ENCODE data around the gene PELI1.
A peak's percentile ranks its signal among the peaks of the same experiment; 100 is the strongest.
"Not testable (repeated sequence)": the region's sequence is repeated elsewhere in the genome, so short reads cannot be mapped to it uniquely, and the experiment has no call there.

PELI1 gene

DNA sequence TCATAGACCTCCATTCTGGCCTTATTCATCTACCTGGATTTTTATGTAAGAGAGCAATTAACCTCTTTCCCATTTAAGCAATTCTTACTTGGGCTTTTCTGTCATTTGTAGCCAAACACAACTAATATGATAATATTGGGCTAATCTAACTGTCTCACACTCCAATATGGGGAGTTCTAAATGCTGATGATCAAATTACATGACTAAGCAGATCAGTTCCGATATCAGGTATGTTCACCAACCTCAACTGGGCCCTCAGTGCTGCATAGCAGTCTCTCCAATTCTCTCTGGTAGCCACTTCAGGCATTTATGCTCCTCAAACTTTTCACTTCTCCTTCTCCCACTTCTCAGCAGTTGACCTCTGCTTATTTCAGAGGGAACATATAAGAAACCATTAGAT, 64.0 kb downstream of the PELI1 start:
- no peak for DNase-seq

DNA sequence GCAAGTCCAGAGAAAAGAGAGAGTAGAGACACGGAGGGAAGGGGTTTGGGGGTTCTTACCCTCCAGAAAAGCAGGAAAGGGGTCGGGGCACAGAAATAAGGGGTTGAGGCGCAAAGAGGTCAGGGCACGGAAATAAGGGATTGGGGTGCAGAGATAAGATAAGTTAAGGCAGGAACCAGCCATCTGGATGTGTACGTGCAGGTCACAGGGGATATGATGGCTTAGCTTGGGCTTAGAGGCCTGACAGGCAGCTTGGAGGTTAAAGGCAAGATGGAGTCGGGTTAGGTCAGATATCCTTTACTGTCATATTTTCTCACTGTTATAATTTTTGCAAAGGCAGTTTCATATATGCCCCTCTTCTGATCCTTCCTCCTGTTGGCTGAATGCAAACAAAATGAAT, 64.5 kb downstream of the PELI1 start:
- not testable (repeated sequence) for DNase-seq

- DNase-seq = not testable (repeated sequence)
These were observed 67.4 kb downstream of the PELI1 start for GRCh38 chr2:64076828-64077227.

DNA sequence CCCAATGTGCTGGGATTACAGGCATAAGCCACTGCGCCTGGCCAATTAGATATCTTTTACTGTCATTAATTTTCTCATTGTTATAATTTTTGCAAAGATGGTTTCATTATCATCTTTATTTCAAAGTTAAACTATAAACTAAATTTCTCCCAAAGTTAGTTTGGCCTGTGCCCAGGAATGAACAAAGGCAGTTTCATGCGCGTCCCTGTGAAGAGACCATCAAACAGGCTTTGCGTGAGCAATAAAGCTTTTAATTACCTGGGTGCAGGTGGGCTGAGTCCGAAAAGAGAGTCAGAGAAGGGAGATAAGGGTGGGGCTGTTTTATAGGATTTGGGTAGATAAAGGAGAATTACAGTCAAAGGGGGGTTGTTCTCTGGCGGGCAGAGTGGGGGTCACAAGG, 69.6 kb downstream of the PELI1 start:
- DNase-seq = not testable (repeated sequence)

GRCh38 chr2:64067326-64067725, 76.9 kb downstream of the PELI1 start:
- no peak for DNase-seq

GRCh38 chr2:64065516-64065915, 78.7 kb downstream of the PELI1 start:
- no peak for DNase-seq

GRCh38 chr2:64063924-64064331, 80.3 kb downstream of the PELI1 start:
- DNase-seq = no peak

DNA sequence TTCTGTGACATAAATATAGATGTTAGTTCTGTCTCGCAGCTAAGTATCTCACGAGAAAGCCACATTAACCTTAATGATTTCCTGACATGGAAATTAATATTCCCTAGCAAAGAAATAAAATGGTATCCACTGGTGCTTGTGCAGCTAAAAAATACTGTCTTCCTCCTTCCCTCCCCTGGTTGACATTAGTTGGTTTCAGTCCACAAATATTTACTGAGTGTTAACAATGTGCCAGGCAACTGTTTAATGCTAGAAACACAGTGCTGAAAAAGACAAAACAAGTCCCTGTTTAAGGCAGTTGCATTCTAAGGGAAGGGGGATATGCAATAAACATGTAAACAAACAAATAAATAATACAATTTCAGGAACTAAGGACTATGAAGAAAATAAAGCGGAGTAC, 80.8 kb downstream of the PELI1 start:
- no peak for DNase-seq

GRCh38 chr2:64062840-64063239, 81.4 kb downstream of the PELI1 start:
- DNase-seq = no peak

GRCh38 chr2:64059270-64059669, 85.0 kb downstream of the PELI1 start:
- no peak for DNase-seq

DNA sequence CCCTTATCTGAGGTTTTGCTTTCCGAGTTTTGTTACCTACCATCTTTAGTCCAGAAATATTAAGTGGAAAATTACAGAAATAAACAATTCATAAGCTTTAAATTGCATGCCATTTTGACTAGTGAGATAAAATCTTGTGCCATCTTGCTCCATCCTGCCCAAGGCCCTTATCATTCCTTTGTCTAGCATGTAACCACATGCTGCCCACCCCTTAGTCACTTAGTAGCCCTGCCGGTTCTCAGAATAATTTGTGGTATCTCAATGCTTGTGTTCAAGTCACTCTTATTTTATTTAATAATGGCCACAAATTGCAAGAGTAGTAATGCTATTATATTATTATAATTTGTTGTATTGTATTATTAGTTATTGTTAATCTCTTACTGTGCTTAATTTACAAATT, 88.2 kb downstream of the PELI1 start:
- no peak for DNase-seq

GRCh38 chr2:64054161-64054915, 89.9 kb downstream of the PELI1 start:
- DNase-seq = no peak

- no peak for DNase-seq
These were observed 91.6 kb downstream of the PELI1 start for GRCh38 chr2:64052463-64053241.

GRCh38 chr2:64049633-64050220, 94.5 kb downstream of the PELI1 start:
- peak in 4 of 5 experiments; percentile 34 to 91 (median 44) for DNase-seq

- no peak for DNase-seq
These were observed 98.3 kb downstream of the PELI1 start for GRCh38 chr2:64045938-64046337.
